HEK293 (cell line): Measurements from ENCODE around the gene FAM110D.
A peak's percentile ranks its signal among the peaks of the same experiment; 100 is the strongest.

Experiments
- ATF2 ChIP-seq: fragments of 450-650 bp; formaldehyde crosslinking; IDR thresholded peaks from 2 replicates; pipeline ENCODE4 v1.5.1; 2016; ENCODE audit warnings: missing biosample characterization, missing genetic modification characterization, low read depth
- CTCF ChIP-seq: fragments of 450-650 bp; formaldehyde crosslinking; IDR thresholded peaks from 2 replicates; pipeline ENCODE4 v1.5.1; 2016; ENCODE audit warnings: missing biosample characterization, missing genetic modification characterization
- EGR2 ChIP-seq: fragments of 450-650 bp; formaldehyde crosslinking; IDR thresholded peaks from 2 replicates; pipeline ENCODE4 v1.5.1; 2016; ENCODE audit warnings: low read depth, missing biosample characterization, missing genetic modification characterization
- FEZF1 ChIP-seq: fragments of 450-650 bp; formaldehyde crosslinking; IDR thresholded peaks from 2 replicates; pipeline ENCODE4 v1.5.1; 2016; ENCODE audit warnings: missing biosample characterization, missing genetic modification characterization
- PRDM10 ChIP-seq: fragments of 450-650 bp; formaldehyde crosslinking; IDR thresholded peaks from 2 replicates; pipeline ENCODE4 v1.5.1; 2016; ENCODE audit warnings: missing biosample characterization, missing genetic modification characterization
- PRDM4 ChIP-seq: fragments of 450-650 bp; formaldehyde crosslinking; IDR thresholded peaks from 2 replicates; pipeline ENCODE4 v1.5.1; 2017; ENCODE audit warnings: missing biosample characterization, missing genetic modification characterization
- SP2 ChIP-seq: fragments of 450-650 bp; formaldehyde crosslinking; IDR thresholded peaks from 2 replicates; pipeline ENCODE4 v1.5.1; 2016; ENCODE audit warnings: missing biosample characterization, missing genetic modification characterization
- SP3 ChIP-seq: fragments of 450-650 bp; formaldehyde crosslinking; IDR thresholded peaks from 2 replicates; pipeline ENCODE4 v1.5.1; 2016; ENCODE audit warnings: missing biosample characterization, missing genetic modification characterization
- ZBTB44 ChIP-seq: fragments of 450-650 bp; IDR thresholded peaks from 2 replicates; pipeline ENCODE4 v1.5.1; 2018; ENCODE audit warnings: missing biosample characterization, mild to moderate bottlenecking, missing genetic modification characterization
- ZEB2 ChIP-seq: fragments of 450-650 bp; formaldehyde crosslinking; IDR thresholded peaks from 2 replicates; pipeline ENCODE4 v1.5.1; 2016; ENCODE audit warnings: missing biosample characterization, missing genetic modification characterization
- ZNF169 ChIP-seq: fragments of 450-650 bp; formaldehyde crosslinking; IDR thresholded peaks from 2 replicates; pipeline ENCODE4 v1.5.1; 2016; ENCODE audit warnings: missing biosample characterization, missing genetic modification characterization
- ZNF214 ChIP-seq: fragments of 450-650 bp; formaldehyde crosslinking; IDR thresholded peaks from 2 replicates; pipeline ENCODE4 v1.5.1; 2017; ENCODE audit warnings: missing biosample characterization, mild to moderate bottlenecking, missing genetic modification characterization, borderline replicate concordance
- ZNF239 ChIP-seq: fragments of 450-650 bp; formaldehyde crosslinking; IDR thresholded peaks from 2 replicates; pipeline ENCODE4 v1.5.1; 2016; ENCODE audit warnings: missing biosample characterization, missing genetic modification characterization
- ZNF530 ChIP-seq: fragments of 450-650 bp; formaldehyde crosslinking; IDR thresholded peaks from 2 replicates; pipeline ENCODE4 v1.5.1; 2016; ENCODE audit warnings: low read depth, missing biosample characterization, missing genetic modification characterization
- ZNF561 ChIP-seq: fragments of 450-650 bp; IDR thresholded peaks from 2 replicates; pipeline ENCODE4 v1.5.1; 2018; ENCODE audit warnings: missing biosample characterization, missing genetic modification characterization, borderline replicate concordance
- ZNF585B ChIP-seq: fragments of 450-650 bp; formaldehyde crosslinking; IDR thresholded peaks from 2 replicates; pipeline ENCODE4 v1.5.1; 2016; ENCODE audit warnings: missing biosample characterization, missing genetic modification characterization
- ZNF692 ChIP-seq: fragments of 450-650 bp; formaldehyde crosslinking; IDR thresholded peaks from 2 replicates; pipeline ENCODE4 v1.5.1; 2016; ENCODE audit warnings: missing biosample characterization, missing genetic modification characterization
- ZNF843 ChIP-seq: fragments of 450-650 bp; formaldehyde crosslinking; IDR thresholded peaks from 2 replicates; pipeline ENCODE4 v1.5.1; 2016; ENCODE audit warnings: missing biosample characterization, missing genetic modification characterization

The FAM110D gene

GRCh38 chr1:26126321-26127084 is 32.4 kb upstream of the FAM110D start (continued):
- no peak for TF ChIP-seq ZNF169
- no peak for TF ChIP-seq ZNF585B
- TF ChIP-seq ZNF843 (tag by site-specific recombination): peak; percentile 80
- 0 out of 2 replicates have a peak, but pooled peaks have one; percentile 41 for TF ChIP-seq ATF2
- 0 out of 2 replicates have a peak, but pooled peaks have one; percentile 32 for TF ChIP-seq ZEB2 (tag by site-specific recombination)
- TF ChIP-seq ZNF530 (tag by site-specific recombination): no peak
- no peak for TF ChIP-seq CTCF (tag by site-specific recombination)
- no peak for TF ChIP-seq ZNF214 (tag by site-specific recombination)
- TF ChIP-seq ZNF692 (tag by site-specific recombination): 0 out of 2 replicates have a peak, but pooled peaks have one; percentile 28
- TF ChIP-seq ZBTB44 (tag by site-specific recombination): peak; percentile 58; the same call in 1 of the 2 replicates
- no peak for TF ChIP-seq ZNF239
- TF ChIP-seq EGR2: peak; percentile 53; the same call in 1 of the 2 replicates
- TF ChIP-seq FEZF1: peak; percentile 100
- 0 out of 2 replicates have a peak, but pooled peaks have one; percentile 35 for TF ChIP-seq SP3 (tag by site-specific recombination)
- TF ChIP-seq ZNF561 (tag by site-specific recombination): peak; percentile 34; the same call in 1 of the 2 replicates
- TF ChIP-seq PRDM4 (tag by site-specific recombination): peak; percentile 41
- TF ChIP-seq PRDM10 (tag by site-specific recombination): 0 out of 2 replicates have a peak, but pooled peaks have one; percentile 11
- TF ChIP-seq SP2 (tag by site-specific recombination): peak; percentile 37; the same call in 1 of the 2 replicates
